Esophagus squamous epithelium (tissue), 5 donors: ENCODE data around the gene DEPP1. TPM values are rescaled to one million over a fixed set of nuclear protein-coding genes. Genes with fewer than 3 reads are reported as not detected.
A peak's percentile ranks its signal among the peaks of the same experiment; 100 is the strongest.

ENCODE experiments used
- DNase-seq: peaks from one replicate; lab custom pipeline; 2025; lab: John Stamatoyannopoulos, UW
- H3K27ac ChIP-seq, 4 donors: fragments of 200-600 bp; sonication (generic); one replicate each; pipeline ENCODE4 v1.5.1; 2016 to 2019; ENCODE audit warnings: mild to moderate bottlenecking in 1 of 4
- H3K27me3 ChIP-seq, 4 donors: fragments of 200-600 bp; sonication (generic); 1 replicate in 3 of 4; 2 replicates in 1 of 4; pipeline versions ENCODE4 v1.5.1 to v1.6.0; 2017 to 2021; ENCODE audit warnings: antibody characterized with exemption in 1 of 4
- H3K36me3 ChIP-seq, 3 donors: fragments of 200-600 bp; sonication (generic); one replicate each; pipeline ENCODE4 v1.5.1; 2016 to 2019
- H3K4me1 ChIP-seq, 3 donors: fragments of 200-600 bp; sonication (generic); one replicate each; pipeline ENCODE4 v1.5.1; 2017 to 2019
- H3K4me3 ChIP-seq, 4 donors: fragments of 200-600 bp; sonication (generic); 1 replicate in 3 of 4; 2 replicates in 1 of 4; pipeline ENCODE4 v1.5.1; 2016 to 2019; ENCODE audit warnings: mild to moderate bottlenecking in 2 of 4, moderate library complexity in 1 of 4
- H3K9me3 ChIP-seq, 3 donors: fragments of 200-600 bp; sonication (generic); one replicate each; pipeline ENCODE4 v1.5.1; 2016 to 2019
- POLR2A ChIP-seq, 4 donors: fragments of 450-650 bp; IDR thresholded peaks; one replicate each; pipeline ENCODE4 v1.6.1; 2017; ENCODE audit warnings: antibody characterized with exemption in 4 of 4, mild to moderate bottlenecking in 4 of 4, moderate library complexity in 3 of 4
- WGBS, 2 donors: methylation state at CpG; one replicate each; pipeline ENCODE4 v1.1.5; 2018; 5-methylcytosine and 5-hydroxymethylcytosine counted together
- intact Hi-C: fragments of 100-400 bp; cut with DNase I; formaldehyde crosslinking; loops from one replicate; pipeline ENCODE4 v1.15.0; 2022
- total RNA-seq, 4 donors: library from RNA; depleted of rRNA; stranded (reverse); fragments of >200 nt; gene quantifications; one replicate each; pipeline ENCODE4 v1.1.0, GENCODE V29; 2016
- TF ChIP-seq, protein P1 (sequence below), 6 experiments: fragments of 450-650 bp in 4 of 6; fragments of 200-600 bp in 2 of 6; sonication (generic) in 2 of 6; IDR thresholded peaks; one replicate each; pipeline ENCODE4 v1.5.1; 2016 to 2019; ENCODE audit warnings: antibody characterized with exemption in 6 of 6, mild to moderate bottlenecking in 4 of 6, moderate library complexity in 4 of 6
- donor health status: DM: yes; HTN: yes; CAD: no.

Gene DEPP1
- total RNA-seq, 4 donors from 2014 or later = 2.5 to 116 (median 27.5) TPM

DNA sequence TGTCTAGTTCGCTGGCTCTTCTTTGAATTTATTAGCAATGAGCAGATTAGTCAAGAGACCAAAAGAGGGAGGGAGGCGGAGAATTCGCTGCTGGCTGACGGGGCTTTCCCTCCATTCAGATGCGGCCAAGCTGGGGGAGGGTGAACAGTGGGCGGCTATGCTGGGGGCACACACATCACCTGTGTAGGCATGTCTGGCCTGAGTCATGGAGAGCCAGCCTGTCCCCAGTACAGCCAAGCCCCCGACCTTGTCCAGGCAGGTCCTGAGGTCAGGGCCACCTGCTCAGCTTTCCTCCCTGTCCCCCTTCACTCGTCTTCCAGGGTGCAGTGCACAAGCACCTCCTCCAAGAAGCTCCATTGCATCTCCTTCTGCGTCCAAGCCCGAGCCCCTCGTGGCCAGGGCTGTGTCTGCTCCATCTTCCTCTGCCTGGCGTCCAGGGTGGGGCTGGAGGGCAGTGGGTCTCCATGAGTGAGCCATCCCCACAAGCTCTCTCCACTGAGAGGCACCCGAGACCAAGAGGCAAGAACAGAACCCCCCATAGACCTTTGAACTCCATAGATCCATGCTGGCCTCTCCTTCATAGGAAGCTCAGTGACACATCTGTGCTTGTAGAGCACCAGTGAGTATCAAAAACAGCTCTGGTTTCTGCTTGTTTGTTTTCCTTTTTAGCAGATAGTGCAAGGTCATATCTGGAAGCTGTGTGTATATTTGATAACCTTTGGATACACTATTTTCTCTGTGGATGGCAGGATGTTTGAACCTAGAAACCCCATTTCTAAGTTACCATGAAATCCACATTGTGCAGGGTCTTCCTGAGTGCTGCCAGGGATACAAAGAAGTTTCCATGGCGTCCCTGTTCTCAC, 1.9 kb upstream of the DEPP1 start:
- Histone ChIP-seq H3K27me3 (no peaks in the 10 kb centered on the region), H3K27ac (peak overlapping the region; percentile 47 to 86 (median 82)), H3K4me1 (peaks cover 55 to 100% (median 73%) of the 10 kb centered on the region in 3 donors), H3K36me3 (peaks cover 0 to 8% (median 0%) of the 10 kb centered on the region in 3 donors), H3K9me3 (no peaks in the 10 kb centered on the region), H3K4me3 (no peak overlapping the region)
- intact Hi-C loops = no loop called here
- no peak for DNase-seq
- WGBS, 2 donors = 26 to 47% methylated on average over 7 to 11 of the region's 14 CpGs
- no peak for TF ChIP-seq POLR2A (IDR thresholded peaks at IDR 0.05)
- TF ChIP-seq, protein P1, sequence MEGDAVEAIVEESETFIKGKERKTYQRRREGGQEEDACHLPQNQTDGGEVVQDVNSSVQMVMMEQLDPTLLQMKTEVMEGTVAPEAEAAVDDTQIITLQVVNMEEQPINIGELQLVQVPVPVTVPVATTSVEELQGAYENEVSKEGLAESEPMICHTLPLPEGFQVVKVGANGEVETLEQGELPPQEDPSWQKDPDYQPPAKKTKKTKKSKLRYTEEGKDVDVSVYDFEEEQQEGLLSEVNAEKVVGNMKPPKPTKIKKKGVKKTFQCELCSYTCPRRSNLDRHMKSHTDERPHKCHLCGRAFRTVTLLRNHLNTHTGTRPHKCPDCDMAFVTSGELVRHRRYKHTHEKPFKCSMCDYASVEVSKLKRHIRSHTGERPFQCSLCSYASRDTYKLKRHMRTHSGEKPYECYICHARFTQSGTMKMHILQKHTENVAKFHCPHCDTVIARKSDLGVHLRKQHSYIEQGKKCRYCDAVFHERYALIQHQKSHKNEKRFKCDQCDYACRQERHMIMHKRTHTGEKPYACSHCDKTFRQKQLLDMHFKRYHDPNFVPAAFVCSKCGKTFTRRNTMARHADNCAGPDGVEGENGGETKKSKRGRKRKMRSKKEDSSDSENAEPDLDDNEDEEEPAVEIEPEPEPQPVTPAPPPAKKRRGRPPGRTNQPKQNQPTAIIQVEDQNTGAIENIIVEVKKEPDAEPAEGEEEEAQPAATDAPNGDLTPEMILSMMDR (IDR thresholded peaks at IDR 0.05) = no peak

DNA sequence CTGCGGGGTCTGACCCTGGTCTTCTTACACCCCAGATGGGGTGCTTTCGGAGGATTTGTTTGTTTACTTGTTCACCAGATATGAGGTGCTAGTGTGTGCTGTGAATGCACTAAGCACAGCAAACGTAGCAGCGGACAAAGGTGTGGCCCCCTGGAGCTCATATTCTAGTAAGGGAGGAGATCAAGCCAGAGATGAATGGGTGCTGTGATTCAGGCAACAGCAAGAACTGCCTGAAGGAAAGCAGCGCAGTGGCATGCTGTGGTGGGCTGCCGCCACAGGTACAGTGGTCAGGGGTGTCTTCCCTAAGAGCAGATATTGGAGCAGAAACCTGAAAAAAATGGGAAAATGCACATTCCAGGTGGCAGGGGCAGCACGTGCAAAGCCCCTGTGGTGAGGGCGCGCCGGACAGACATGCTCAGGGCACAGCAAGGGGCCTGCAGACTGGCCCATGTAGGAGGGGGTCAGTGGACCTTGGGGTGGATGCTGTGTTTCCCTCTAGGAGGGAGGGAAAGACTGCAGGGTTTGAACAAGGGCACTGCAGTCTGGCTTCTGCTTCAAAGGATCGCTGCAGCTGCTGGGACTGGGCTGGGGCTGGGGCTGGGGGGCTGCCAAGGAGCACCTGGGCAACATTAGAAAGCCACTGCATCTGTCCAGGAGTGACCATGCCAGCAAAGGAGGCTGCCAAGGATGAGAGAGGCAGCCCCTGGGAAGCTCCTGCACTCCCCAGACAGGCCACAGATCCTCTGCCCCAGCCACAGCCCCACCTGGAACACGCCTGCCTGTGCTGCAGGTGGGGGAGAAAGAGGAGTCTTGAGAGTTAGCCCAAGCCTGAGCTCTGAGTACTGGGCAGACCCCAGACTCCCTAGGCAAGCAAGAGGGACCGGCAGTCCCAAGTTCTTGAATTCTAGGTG, 927 bp upstream of the DEPP1 start:
- WGBS, 2 donors = 70 to 85% methylated on average over 8 to 10 of the region's 13 CpGs
- no peak for DNase-seq
- no peaks in the 10 kb centered on the region for H3K27me3 ChIP-seq
- peak overlapping the region in 2 of 4 donors; percentile 49 to 74 for H3K4me3 ChIP-seq
- H3K27ac ChIP-seq = peak overlapping the region; percentile 71 to 86 (median 82)
- H3K9me3 ChIP-seq = no peaks in the 10 kb centered on the region
- H3K4me1 ChIP-seq = peaks cover 54 to 100% (median 64%) of the 10 kb centered on the region in 3 donors
- intact Hi-C loops = no loop called here
- TF ChIP-seq POLR2A (IDR thresholded peaks at IDR 0.05) = no peak
- TF ChIP-seq, protein P1 (IDR thresholded peaks at IDR 0.05) = no peak
- peaks cover 0 to 8% (median 0%) of the 10 kb centered on the region in 3 donors for H3K36me3 ChIP-seq

DNA sequence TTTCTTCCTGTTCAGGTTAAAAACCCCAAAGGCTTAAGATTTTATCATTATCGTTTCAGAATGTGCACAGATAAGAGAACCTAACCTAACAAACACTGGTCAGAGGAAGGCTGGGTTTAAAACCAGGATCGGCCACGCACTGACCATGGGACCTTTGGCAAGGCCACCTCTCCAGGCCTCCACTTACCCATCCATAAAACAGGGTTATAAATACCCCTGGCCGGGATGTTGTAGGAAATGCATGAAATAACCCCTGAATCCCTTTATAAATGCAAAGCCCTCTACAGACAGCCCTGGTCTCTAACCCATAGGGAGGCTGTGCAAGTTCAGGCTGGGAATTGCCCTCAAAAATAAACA, 418 bp downstream of the DEPP1 start:
- no peaks in the 10 kb centered on the region for H3K9me3 ChIP-seq
- H3K4me1 ChIP-seq = peaks cover 58 to 100% (median 63%) of the 10 kb centered on the region in 3 donors
- TF ChIP-seq POLR2A (IDR thresholded peaks at IDR 0.05) = no peak
- peaks cover 0 to 8% (median 0%) of the 10 kb centered on the region in 3 donors for H3K36me3 ChIP-seq
- WGBS, 2 donors = 40 to 57% methylated on average over 3 to 4 of the region's 4 CpGs
- intact Hi-C loops = no loop called here
- no peak for DNase-seq
- peak overlapping the region; percentile 71 to 86 (median 82) for H3K27ac ChIP-seq
- peak overlapping the region; percentile 26 to 74 (median 51) for H3K4me3 ChIP-seq
- no peaks in the 10 kb centered on the region for H3K27me3 ChIP-seq

DNA sequence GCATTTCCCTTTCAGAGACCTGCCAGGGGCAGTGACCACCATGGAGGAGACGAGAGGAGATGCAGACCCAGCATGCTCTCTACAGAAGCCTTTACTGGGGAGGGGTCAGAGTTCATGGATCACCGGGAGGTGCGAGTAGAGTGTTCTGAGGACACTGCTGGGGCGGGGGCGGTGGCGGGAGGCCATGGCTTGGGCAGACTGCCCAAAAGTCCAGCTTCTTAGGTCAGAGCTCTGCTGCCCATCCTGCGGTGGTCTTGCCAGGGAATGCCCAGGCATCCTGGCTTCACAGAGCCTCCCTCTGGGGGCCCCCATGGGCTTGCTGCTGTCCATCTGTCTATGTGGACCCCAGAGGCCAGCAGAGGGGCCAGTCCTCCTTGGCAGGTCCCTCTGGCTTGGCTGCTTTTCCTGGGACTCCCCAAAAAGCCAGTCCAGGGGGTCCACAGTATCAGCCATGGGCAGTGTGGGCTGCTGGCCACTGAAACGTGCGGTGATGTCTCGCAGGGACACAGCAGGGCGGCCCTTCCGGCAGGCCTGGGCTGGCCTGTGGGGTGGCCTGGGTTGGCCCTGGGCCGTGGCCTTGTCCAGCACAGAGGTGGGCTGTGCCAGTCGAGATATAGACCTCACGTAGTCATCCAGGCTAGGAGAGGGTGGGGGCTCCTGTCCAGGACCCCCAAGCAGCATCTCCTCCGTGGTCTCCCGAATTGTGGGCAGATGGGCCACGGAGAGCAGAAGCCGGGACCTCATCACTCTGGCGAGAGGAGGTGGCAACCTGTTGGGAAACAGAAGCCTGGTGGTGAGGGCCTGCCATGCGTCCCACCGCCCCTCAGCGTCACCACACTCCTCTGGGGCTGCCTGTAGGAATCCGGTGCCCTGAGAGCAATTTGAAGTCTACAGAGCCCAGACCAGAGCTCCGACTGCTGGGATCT, 1.1 kb downstream of the DEPP1 start:
- H3K4me1 ChIP-seq = peaks cover 58 to 99% (median 59%) of the 10 kb centered on the region in 3 donors
- intact Hi-C loops = no loop called here
- H3K9me3 ChIP-seq = no peaks in the 10 kb centered on the region
- peak overlapping the region; percentile 26 to 74 (median 51) for H3K4me3 ChIP-seq
- TF ChIP-seq, protein P1 (IDR thresholded peaks at IDR 0.05) = no peak
- no peak for TF ChIP-seq POLR2A (IDR thresholded peaks at IDR 0.05)
- H3K27ac ChIP-seq = peak overlapping the region; percentile 71 to 86 (median 82)
- no peak for DNase-seq
- no peaks in the 10 kb centered on the region for H3K27me3 ChIP-seq
- peaks cover 0 to 8% (median 0%) of the 10 kb centered on the region in 3 donors for H3K36me3 ChIP-seq
- WGBS, 2 donors = 62 to 88% methylated on average over 5 to 9 of the region's 25 CpGs
